HepG2 (cell line): ENCODE data around the gene SURF1. TPM values are rescaled to one million over a fixed set of nuclear protein-coding genes. Genes with fewer than 3 reads are reported as not detected.

Experiments
- CREB1 ChIP-seq, 2 experiments: fragments of 450-650 bp in 1 of 2; IDR thresholded peaks; 2 replicates each; pipeline ENCODE4 v1.6.1; 2016 to 2017; ENCODE audit warnings: control low read depth in 1 of 2, mild to moderate bottlenecking in 1 of 2, missing compliant biosample characterization in 1 of 2, missing genetic modification characterization in 1 of 2
- DNMT3B ChIP-seq: conservative IDR thresholded peaks from 2 replicates; pipeline ENCODE4 v1.6.1; 2016; ENCODE audit warnings: missing biosample characterization, control low read depth
- ELF1 ChIP-seq: sonication (generic); formaldehyde crosslinking; IDR thresholded peaks from 2 replicates; pipeline ENCODE4 v1.4.0; 2020; ENCODE audit warnings: missing genetic modification reagents
- KDM2A ChIP-seq: sonication (generic); formaldehyde crosslinking; IDR thresholded peaks from 2 replicates; pipeline ENCODE4 v1.4.0; 2020; ENCODE audit warnings: low read depth, missing genetic modification reagents, borderline replicate concordance
- MED1 ChIP-seq: sonication (generic); formaldehyde crosslinking; IDR thresholded peaks from 2 replicates; pipeline ENCODE4 v1.4.0; 2020; ENCODE audit warnings: missing genetic modification reagents
- NKX3-1 ChIP-seq: sonication (generic); formaldehyde crosslinking; IDR thresholded peaks from 2 replicates; pipeline ENCODE4 v1.5.0; 2020; ENCODE audit warnings: missing genetic modification reagents
- PREB ChIP-seq: sonication (generic); formaldehyde crosslinking; IDR thresholded peaks from 2 replicates; pipeline ENCODE4 v1.4.0; 2020; ENCODE audit warnings: missing genetic modification reagents
- RELA ChIP-seq: sonication (generic); formaldehyde crosslinking; IDR thresholded peaks from 2 replicates; pipeline ENCODE4 v1.4.0; 2020; ENCODE audit warnings: missing genetic modification reagents
- SP5 ChIP-seq: IDR thresholded peaks from 2 replicates; pipeline ENCODE4 v1.6.1; 2016; ENCODE audit warnings: low read depth, borderline replicate concordance
- SRF ChIP-seq: IDR thresholded peaks from 2 replicates; pipeline ENCODE4 v1.6.1; 2011; ENCODE audit warnings: mild to moderate bottlenecking, low read depth, low read length, moderate library complexity
- ZC3H4 ChIP-seq: sonication (generic); formaldehyde crosslinking; IDR thresholded peaks from 2 replicates; pipeline ENCODE4 v1.4.0; 2020; ENCODE audit warnings: missing genetic modification reagents, borderline replicate concordance
- ZHX2 ChIP-seq, 2 experiments: sonication (generic) in 1 of 2; formaldehyde crosslinking in 1 of 2; IDR thresholded peaks; 2 replicates each; pipeline versions ENCODE4 v1.6.1 to v1.9.0; 2014 to 2022; ENCODE audit warnings: antibody characterized with exemption in 1 of 2, borderline replicate concordance in 1 of 2, inconsistent platforms in 1 of 2, low read depth in 1 of 2, missing genetic modification reagents in 1 of 2
- ZNF232 ChIP-seq: sonication (generic); formaldehyde crosslinking; IDR thresholded peaks from 2 replicates; pipeline ENCODE4 v1.4.0; 2020; ENCODE audit warnings: missing genetic modification reagents, borderline replicate concordance
- ZNF276 ChIP-seq: sonication (generic); formaldehyde crosslinking; IDR thresholded peaks from 2 replicates; pipeline ENCODE4 v1.4.0; 2020; ENCODE audit warnings: mild to moderate bottlenecking, low read depth, missing genetic modification reagents
- ZUFSP ChIP-seq: sonication (generic); formaldehyde crosslinking; IDR thresholded peaks from 2 replicates; pipeline ENCODE4 v1.9.0; 2021; ENCODE audit warnings: missing genetic modification reagents, mild to moderate bottlenecking, borderline replicate concordance
- polyA plus RNA-seq, 8 experiments: library from polyadenylated mRNA; depleted of rRNA in 3 of 8; stranded (reverse) in 7 of 8; unstranded in 1 of 8; fragments of >200 nt; fragmentation: Illumina TruSeq in 4 of 8; extraction: Trizol in 4 of 8; gene quantifications; 2 replicates each; pipeline versions ENCODE4 v1.2.1 to v1.2.3, GENCODE V29; 2011 to 2016; ENCODE audit warnings: low read depth in 4 of 8, missing spikeins in 1 of 8, mixed read lengths in 1 of 8; ENCODE audit not compliant: insufficient read depth in 1 of 8
- total RNA-seq, 5 experiments: library from RNA; depleted of rRNA; stranded (reverse); fragments of >200 nt; fragmentation: Illumina TruSeq; extraction: Trizol; gene quantifications; 2 replicates each; pipeline ENCODE4 v1.2.3, GENCODE V29; 2016; ENCODE audit warnings: low read depth in 1 of 5

Gene SURF1
- total and polyA plus RNA-seq, 2 of the 13 experiments (the other 11 are each of a cell fraction or from before 2014, with no cell fraction given) = 17.8 to 40.7 TPM

GRCh38 chr9:133375724-133376654, 19.7 kb upstream of the SURF1 start, which contains the start of the genes STKLD1 and SURF4 (continued):
- TF ChIP-seq ZUFSP (CRISPR knock-in tag) (no peak), MED1 (CRISPR knock-in tag) (peak; percentile 69), RELA (peak; percentile 31; the same call in 1 of the 2 replicates), ZHX2 (IDR thresholded peaks at IDR 0.05; ENCODE audit: low read depth) (no peak), ZHX2 (CRISPR knock-in tag; IDR thresholded peaks at IDR 0.05; ENCODE audit: borderline replicate concordance) (no peak; the same call in 1 of the 2 replicates), SP5 (CRISPR knock-in tag) (peak; percentile 89), KDM2A (CRISPR knock-in tag) (0 out of 2 replicates have a peak, but pooled peaks have one; percentile 40), CREB1 (IDR thresholded peaks at IDR 0.05) (peak; percentile 50; the same call in 1 of the 2 replicates), CREB1 (CRISPR knock-in tag; IDR thresholded peaks at IDR 0.05) (no peak), ELF1 (CRISPR knock-in tag) (no peak), NKX3-1 (no peak), PREB (no peak), ZNF276 (CRISPR knock-in tag) (0 out of 2 replicates have a peak, but pooled peaks have one; percentile 16), DNMT3B (CRISPR knock-in tag) (no peak), ZC3H4 (CRISPR knock-in tag) (no peak), ZNF232 (CRISPR knock-in tag) (no peak; the same call in 1 of the 2 replicates), SRF (peak; percentile 38; the same call in 1 of the 2 replicates)
